ENCODE results near the gene IL1RN. TPM values are rescaled to one million over a fixed set of nuclear protein-coding genes. Genes with fewer than 3 reads are reported as not detected.

IL1RN gene
- total RNA-seq, 1 donor, result not detected

- TF ChIP-seq CTCF (IDR thresholded peaks at IDR 0.05; ENCODE audit: extremely low read depth, low read depth, low read length), result no peak
- DNase-seq (ENCODE audit: insufficient read length, low spot score, missing footprints), result no peak
- Histone ChIP-seq H3K4me1 (ENCODE audit: insufficient read depth, low read length) (peaks cover 4% of the 10 kb centered on the region), H3K9me3 (ENCODE audit: low read depth, low read length) (no peaks in the 10 kb centered on the region), H3K4me2 (ENCODE audit: insufficient read depth, low read length) (no peak overlapping the region), H2AFZ (ENCODE audit: low read length) (no peak overlapping the region), H3K79me2 (ENCODE audit: insufficient read depth, low read length) (no peaks in the 10 kb centered on the region), H3K27me3 (ENCODE audit: insufficient read depth, low read length) (peaks cover 17% of the 10 kb centered on the region), H3K27ac (ENCODE audit: low read depth, low read length) (no peak overlapping the region), H4K20me1 (ENCODE audit: insufficient read depth, low read length) (no peaks in the 10 kb centered on the region), H3K36me3 (ENCODE audit: insufficient read depth, low read length) (no peaks in the 10 kb centered on the region), H3K4me3 (ENCODE audit: insufficient read depth, low read length) (no peak overlapping the region)
These were observed 11.1 kb upstream of the IL1RN start for GRCh38 chr2:113116100-113116958.

GRCh38 chr2:113117541-113118262, 9.7 kb upstream of the IL1RN start:
- Histone ChIP-seq H3K27me3 (ENCODE audit: insufficient read depth, low read length) (peaks cover 28% of the 10 kb centered on the region), H3K36me3 (ENCODE audit: insufficient read depth, low read length) (no peaks in the 10 kb centered on the region), H3K9me3 (ENCODE audit: low read depth, low read length) (no peaks in the 10 kb centered on the region), H3K4me2 (ENCODE audit: insufficient read depth, low read length) (no peak overlapping the region), H2AFZ (ENCODE audit: low read length) (no peak overlapping the region), H3K4me1 (ENCODE audit: insufficient read depth, low read length) (peaks cover 4% of the 10 kb centered on the region), H3K79me2 (ENCODE audit: insufficient read depth, low read length) (no peaks in the 10 kb centered on the region), H4K20me1 (ENCODE audit: insufficient read depth, low read length) (no peaks in the 10 kb centered on the region), H3K27ac (ENCODE audit: low read depth, low read length) (peak overlapping the region; percentile 15), H3K4me3 (ENCODE audit: insufficient read depth, low read length) (no peak overlapping the region)
- TF ChIP-seq CTCF (IDR thresholded peaks at IDR 0.05; ENCODE audit: extremely low read depth, low read depth, low read length), result no peak
- DNase-seq (ENCODE audit: insufficient read length, low spot score, missing footprints), result no peak

GRCh38 chr2:113118263-113118657, 9.1 kb upstream of the IL1RN start:
- Histone ChIP-seq H3K4me2 (ENCODE audit: insufficient read depth, low read length) (no peak overlapping the region), H3K4me1 (ENCODE audit: insufficient read depth, low read length) (peaks cover 4% of the 10 kb centered on the region), H3K27me3 (ENCODE audit: insufficient read depth, low read length) (peaks cover 27% of the 10 kb centered on the region), H2AFZ (ENCODE audit: low read length) (no peak overlapping the region), H4K20me1 (ENCODE audit: insufficient read depth, low read length) (no peaks in the 10 kb centered on the region), H3K79me2 (ENCODE audit: insufficient read depth, low read length) (no peaks in the 10 kb centered on the region), H3K9me3 (ENCODE audit: low read depth, low read length) (no peaks in the 10 kb centered on the region), H3K27ac (ENCODE audit: low read depth, low read length) (no peak overlapping the region), H3K4me3 (ENCODE audit: insufficient read depth, low read length) (no peak overlapping the region), H3K36me3 (ENCODE audit: insufficient read depth, low read length) (no peaks in the 10 kb centered on the region)
- no peak for TF ChIP-seq CTCF (IDR thresholded peaks at IDR 0.05; ENCODE audit: extremely low read depth, low read depth, low read length)
- no peak for DNase-seq (ENCODE audit: insufficient read length, low spot score, missing footprints)

- Histone ChIP-seq H3K27me3 (ENCODE audit: insufficient read depth, low read length) (peaks cover 33% of the 10 kb centered on the region), H3K4me2 (ENCODE audit: insufficient read depth, low read length) (no peak overlapping the region), H3K27ac (ENCODE audit: low read depth, low read length) (no peak overlapping the region), H2AFZ (ENCODE audit: low read length) (no peak overlapping the region), H3K9me3 (ENCODE audit: low read depth, low read length) (no peaks in the 10 kb centered on the region), H3K4me1 (ENCODE audit: insufficient read depth, low read length) (peaks cover 4% of the 10 kb centered on the region), H3K79me2 (ENCODE audit: insufficient read depth, low read length) (no peaks in the 10 kb centered on the region), H3K4me3 (ENCODE audit: insufficient read depth, low read length) (no peak overlapping the region), H3K36me3 (ENCODE audit: insufficient read depth, low read length) (no peaks in the 10 kb centered on the region), H4K20me1 (ENCODE audit: insufficient read depth, low read length) (no peaks in the 10 kb centered on the region)
- TF ChIP-seq CTCF (IDR thresholded peaks at IDR 0.05; ENCODE audit: extremely low read depth, low read depth, low read length), result no peak
- DNase-seq (ENCODE audit: insufficient read length, low spot score, missing footprints), result no peak
These were observed 8.3 kb upstream of the IL1RN start for GRCh38 chr2:113119111-113119510.
